OCI-LY7 (cell line): ENCODE data around the gene INTS11. TPM values are rescaled to one million over a fixed set of nuclear protein-coding genes. Genes with fewer than 3 reads are reported as not detected.

Experiments
- BruUV-seq: library from RNA; stranded (reverse); fragments of 400-500 nt; replicated peaks from 2 replicates; lab custom pipeline; 2021; lab: Mats Ljungman, UMichigan
- CTCF ChIA-PET: fragments of 300-600 bp; sonication (Branson Sonifier 250); formaldehyde crosslinking; loops from one replicate; lab custom pipeline; 2022; ENCODE audit warnings: antibody characterized with exemption; ENCODE audit not compliant: unreplicated experiment; lab: Charles Lee
- POLR2A ChIA-PET: fragments of 300-600 bp; sonication (Branson Sonifier 250); formaldehyde crosslinking; loops from one replicate; lab custom pipeline; 2022; ENCODE audit warnings: antibody characterized with exemption; lab: Charles Lee
- DNase-seq: peaks from one replicate; pipeline ENCODE4 v3.0.0-alpha.2; 2015; ENCODE audit warnings: low spot score
- H2AFZ ChIP-seq: fragments of 200-600 bp; sonication (generic), shearing (Covaris generic); 2 replicates; pipeline ENCODE4 v1.6.1; 2014; ENCODE audit warnings: mild to moderate bottlenecking, antibody characterized with exemption, low read length, moderate library complexity
- H3K27ac ChIP-seq: fragments of 200-600 bp; sonication (generic); 2 replicates; pipeline ENCODE4 v1.5.1; 2014; ENCODE audit warnings: mixed run types, low read depth, mild to moderate bottlenecking, moderate library complexity, low read length, inconsistent platforms; ENCODE audit not compliant: poor library complexity, severe bottlenecking
- H3K36me3 ChIP-seq: fragments of 200-600 bp; sonication (generic); 2 replicates; pipeline ENCODE4 v1.6.1; 2014; ENCODE audit warnings: mild to moderate bottlenecking, antibody characterized with exemption, low read length, moderate library complexity, mixed read lengths; ENCODE audit not compliant: insufficient read depth
- H3K4me1 ChIP-seq: fragments of 200-600 bp; sonication (generic); 2 replicates; pipeline ENCODE4 v1.5.1; 2014; ENCODE audit warnings: mild to moderate bottlenecking, low read length; ENCODE audit not compliant: insufficient read depth, poor library complexity, severe bottlenecking
- H3K4me2 ChIP-seq: fragments of 200-600 bp; sonication (generic); 2 replicates; pipeline ENCODE4 v1.6.1; 2014; ENCODE audit warnings: mild to moderate bottlenecking, low read length
- H3K4me3 ChIP-seq: fragments of 200-600 bp; sonication (generic); 2 replicates; pipeline ENCODE4 v1.5.1; 2014; ENCODE audit warnings: mild to moderate bottlenecking, low read depth, low read length; ENCODE audit not compliant: poor library complexity, severe bottlenecking
- H3K79me2 ChIP-seq: fragments of 200-600 bp; sonication (generic); 2 replicates; pipeline ENCODE4 v1.6.1; 2016; ENCODE audit warnings: low read depth, mild to moderate bottlenecking, low read length, moderate library complexity, mixed read lengths; ENCODE audit not compliant: insufficient read depth
- H3K9me2 ChIP-seq: fragments of 200-600 bp; sonication (generic); 2 replicates; pipeline ENCODE4 v1.6.1; 2016; ENCODE audit warnings: mild to moderate bottlenecking, low read length, mixed read lengths; ENCODE audit not compliant: insufficient read depth
- H3K9me3 ChIP-seq: fragments of 200-600 bp; sonication (generic); 2 replicates; pipeline ENCODE4 v1.6.1; 2014; ENCODE audit warnings: mild to moderate bottlenecking, mixed run types, low read length, mixed read lengths
- H4K20me1 ChIP-seq: fragments of 200-600 bp; sonication (generic); 2 replicates; pipeline ENCODE4 v1.6.1; 2014; ENCODE audit warnings: mild to moderate bottlenecking, antibody characterized with exemption, low read length, moderate library complexity, mixed read lengths; ENCODE audit not compliant: insufficient read depth
- CTCF ChIP-seq: fragments of 200-600 bp; sonication (generic); conservative IDR thresholded peaks from 2 replicates; pipeline ENCODE4 v1.5.1; 2014; ENCODE audit warnings: mild to moderate bottlenecking, antibody characterized with exemption, low read length, moderate library complexity, mixed read lengths
- EZH2phosphoT487 ChIP-seq: fragments of 200-600 bp; sonication (generic); IDR thresholded peaks from 2 replicates; pipeline ENCODE4 v1.6.1; 2018; ENCODE audit warnings: low read depth, borderline replicate concordance, mild to moderate bottlenecking, mixed run types, antibody characterized with exemption, low read length, moderate library complexity, mixed read lengths
- intact Hi-C: fragments of 100-400 bp; cut with micrococcal nuclease; formaldehyde crosslinking; loops from one replicate; pipeline ENCODE4 v1.10.0; 2022; ENCODE audit not compliant: unreplicated experiment
- total RNA-seq, 2 experiments: library from RNA; depleted of rRNA in 1 of 2; stranded (reverse); fragments of >200 nt in 1 of 2; shearing (Covaris generic) in 1 of 2; gene quantifications; 2 replicates each; pipeline ENCODE4 v1.2.3, GENCODE V29; 2014 to 2022

Gene INTS11
- total RNA-seq, 2 experiments from 2014 or later, result 142 to 146 TPM

DNA sequence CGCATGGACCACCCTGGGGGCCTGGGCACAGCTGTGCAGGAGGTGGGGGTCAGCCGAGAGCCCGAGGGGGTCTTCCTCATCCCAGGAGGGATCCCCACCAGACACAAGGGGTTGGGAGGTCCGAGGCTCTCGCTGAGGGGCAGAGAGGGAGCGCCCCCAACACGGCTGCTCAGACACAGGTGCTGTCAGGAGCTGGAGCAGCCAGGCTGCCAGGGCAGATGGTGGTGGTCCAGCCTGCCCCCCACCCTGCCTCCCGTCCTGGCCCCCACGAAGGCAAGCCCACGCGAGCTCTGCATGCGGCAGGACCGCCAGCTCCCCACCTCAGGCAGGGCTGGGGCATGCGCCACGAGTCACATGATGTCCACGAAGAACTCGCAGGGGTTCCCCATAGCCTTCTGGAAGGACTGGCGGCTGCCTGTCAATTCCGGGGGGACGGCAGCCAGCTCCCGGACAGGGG lies 11.4 kb upstream of the INTS11 start:
- Histone ChIP-seq H3K4me3 (no peak overlapping the region), H2AFZ (no peak overlapping the region), H3K27ac (no peak overlapping the region), H3K36me3 (peaks cover 3% of the 10 kb centered on the region; the same call in 1 of the 2 replicates), H4K20me1 (no peaks in the 10 kb centered on the region), H3K79me2 (no peaks in the 10 kb centered on the region), H3K9me3 (no peaks in the 10 kb centered on the region), H3K4me1 (no peaks in the 10 kb centered on the region), H3K9me2 (no peaks in the 10 kb centered on the region), H3K4me2 (no peak overlapping the region)
- no peak for TF ChIP-seq CTCF
- no peak for TF ChIP-seq EZH2phosphoT487
- ChIA-PET POLR2A (no interaction called here), CTCF (no interaction called here)
- no peak for DNase-seq
- intact Hi-C loops, result no loop called here
- BruUV-seq, result no TSS peak

GRCh38 chr1:1335283-1335682 lies 10.8 kb upstream of the INTS11 start:
- Histone ChIP-seq H2AFZ (no peak overlapping the region), H3K4me3 (no peak overlapping the region), H3K4me2 (no peak overlapping the region), H3K79me2 (no peaks in the 10 kb centered on the region), H4K20me1 (no peaks in the 10 kb centered on the region), H3K27ac (no peak overlapping the region), H3K4me1 (no peaks in the 10 kb centered on the region), H3K36me3 (peaks cover 3% of the 10 kb centered on the region; the same call in 1 of the 2 replicates), H3K9me3 (no peaks in the 10 kb centered on the region), H3K9me2 (no peaks in the 10 kb centered on the region)
- DNase-seq, result no peak
- ChIA-PET POLR2A (no interaction called here), CTCF (no interaction called here)
- BruUV-seq, result no TSS peak
- intact Hi-C loops, result no loop called here
- TF ChIP-seq CTCF (no peak), EZH2phosphoT487 (no peak)

DNA sequence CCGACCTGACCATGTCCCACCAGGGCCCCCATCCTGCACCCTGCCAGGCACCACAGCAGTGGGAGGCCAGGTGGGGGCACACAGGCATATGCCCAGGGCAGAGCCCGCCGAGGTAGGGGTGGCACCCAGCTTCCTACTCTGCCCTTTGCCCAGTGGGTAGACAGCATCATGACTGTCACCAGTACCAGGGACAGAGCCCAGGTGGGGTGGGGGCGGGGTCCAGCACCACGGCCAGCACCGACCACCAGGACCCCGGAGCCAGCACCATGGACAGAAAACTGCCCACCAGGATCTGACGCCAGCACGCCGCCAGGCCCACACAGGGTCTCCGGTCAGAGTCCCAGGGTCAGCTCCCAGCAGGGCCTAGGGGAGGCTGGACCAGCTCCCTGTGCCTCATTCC lies 10.4 kb upstream of the INTS11 start:
- H3K27ac ChIP-seq, result no peak overlapping the region
- no peak for DNase-seq
- TF ChIP-seq CTCF (no peak), EZH2phosphoT487 (no peak)
- BruUV-seq, result no TSS peak
- H2AFZ ChIP-seq, result no peak overlapping the region
- ChIA-PET POLR2A (no interaction called here), CTCF (no interaction called here)
- H3K9me3 ChIP-seq, result no peaks in the 10 kb centered on the region
- H3K4me1 ChIP-seq, result no peaks in the 10 kb centered on the region
- no peaks in the 10 kb centered on the region for H3K9me2 ChIP-seq
- 0 out of 2 replicates have a peak, but pooled peaks cover 2% of the 10 kb centered on the region for H3K36me3 ChIP-seq
- no peaks in the 10 kb centered on the region for H3K79me2 ChIP-seq
- H3K4me2 ChIP-seq, result no peak overlapping the region
- H3K4me3 ChIP-seq, result no peak overlapping the region
- intact Hi-C loops, result no loop called here
- H4K20me1 ChIP-seq, result no peaks in the 10 kb centered on the region
